ENCODE measurements around the gene TDO2. TPM values are rescaled to one million over a fixed set of nuclear protein-coding genes. Genes with fewer than 3 reads are reported as not detected.

The TDO2 gene
- total RNA-seq, 1 experiment from 2014 or later, result 12.1 TPM

- DNase-seq (ENCODE audit: low read depth), result peak; percentile 82
These were observed 49.9 kb downstream of the TDO2 start, which contains the start of gene CTSO for GRCh38 chr4:155953151-155954117. CTSO (minus strand) TSS chr4:155953866; CDS start chr4:155953847, 19 bp downstream.

DNA sequence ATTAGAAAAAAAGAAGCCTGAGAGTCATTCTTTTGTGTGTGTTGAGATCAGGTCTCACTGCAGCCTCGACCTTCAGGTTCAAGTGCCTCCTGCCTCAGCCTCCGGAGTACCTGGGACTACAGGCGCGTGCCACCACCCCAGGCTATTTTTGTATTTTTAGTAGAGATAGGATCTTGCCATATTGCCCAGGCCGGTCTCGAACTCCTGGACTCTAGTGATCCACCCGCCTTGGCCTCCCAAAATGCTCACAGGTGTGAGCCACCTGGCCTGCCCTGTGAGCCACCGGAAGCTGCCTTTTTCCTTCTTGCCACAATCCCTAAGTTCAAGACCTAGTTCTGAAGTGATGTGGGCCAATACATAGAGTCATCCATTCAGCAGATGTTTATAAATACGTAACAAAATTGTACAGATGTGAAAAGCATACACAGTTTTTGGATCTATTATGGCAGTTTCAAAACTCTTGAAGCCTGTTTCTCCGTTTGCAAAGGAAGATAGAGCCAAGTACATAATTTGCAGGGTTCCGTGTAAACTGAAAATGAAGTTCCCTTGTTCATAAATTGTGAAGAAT, 50.7 kb downstream of the TDO2 start:
- DNase-seq (ENCODE audit: low read depth), result no peak

- DNase-seq (ENCODE audit: low read depth), result no peak
These were observed 51.4 kb downstream of the TDO2 start for GRCh38 chr4:155954939-155955338.

GRCh38 chr4:155956461-155956860, 53.0 kb downstream of the TDO2 start:
- no peak for DNase-seq (ENCODE audit: low read depth)

GRCh38 chr4:155959417-155959816, 55.9 kb downstream of the TDO2 start:
- no peak for DNase-seq (ENCODE audit: low read depth)

GRCh38 chr4:155960522-155960921, 57.0 kb downstream of the TDO2 start:
- peak; percentile 72 for DNase-seq (ENCODE audit: low read depth)

DNA sequence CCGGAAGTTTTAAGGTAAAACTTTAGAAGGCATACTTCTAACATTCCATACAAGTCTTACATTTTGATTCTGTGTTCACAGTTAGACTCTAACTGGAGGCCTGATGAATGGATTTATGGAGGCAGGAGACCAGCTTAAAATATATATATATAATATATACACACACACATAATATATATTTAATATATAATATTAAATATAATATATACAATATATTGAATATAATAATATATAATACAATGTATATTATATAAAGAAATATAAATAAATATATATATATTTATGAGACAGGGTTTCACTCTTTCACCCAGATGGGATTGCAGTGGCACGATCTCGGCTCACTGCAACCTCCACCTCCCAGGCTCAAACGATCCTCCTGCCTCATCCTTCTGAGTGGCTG, 58.1 kb downstream of the TDO2 start:
- DNase-seq (ENCODE audit: low read depth), result no peak

DNA sequence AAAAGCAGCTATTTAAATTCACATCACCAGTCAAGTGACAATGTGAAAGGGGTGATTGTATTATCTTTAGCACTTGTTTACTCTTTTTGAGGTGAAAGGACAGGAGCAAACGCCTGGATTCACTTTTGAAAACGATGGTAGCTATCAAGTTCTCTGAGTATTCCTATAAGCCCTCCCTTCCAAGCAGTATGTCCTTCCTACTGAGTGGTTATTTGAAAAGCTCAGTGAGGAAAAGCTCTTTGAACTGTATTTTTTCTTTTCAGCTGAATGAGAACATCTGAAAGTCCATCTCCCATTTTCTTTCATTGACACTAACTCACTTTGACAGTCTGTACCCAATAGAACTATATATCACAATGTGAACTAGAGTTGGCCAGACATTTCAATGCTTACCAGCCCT, 59.3 kb downstream of the TDO2 start:
- DNase-seq (ENCODE audit: low read depth), result no peak

DNA sequence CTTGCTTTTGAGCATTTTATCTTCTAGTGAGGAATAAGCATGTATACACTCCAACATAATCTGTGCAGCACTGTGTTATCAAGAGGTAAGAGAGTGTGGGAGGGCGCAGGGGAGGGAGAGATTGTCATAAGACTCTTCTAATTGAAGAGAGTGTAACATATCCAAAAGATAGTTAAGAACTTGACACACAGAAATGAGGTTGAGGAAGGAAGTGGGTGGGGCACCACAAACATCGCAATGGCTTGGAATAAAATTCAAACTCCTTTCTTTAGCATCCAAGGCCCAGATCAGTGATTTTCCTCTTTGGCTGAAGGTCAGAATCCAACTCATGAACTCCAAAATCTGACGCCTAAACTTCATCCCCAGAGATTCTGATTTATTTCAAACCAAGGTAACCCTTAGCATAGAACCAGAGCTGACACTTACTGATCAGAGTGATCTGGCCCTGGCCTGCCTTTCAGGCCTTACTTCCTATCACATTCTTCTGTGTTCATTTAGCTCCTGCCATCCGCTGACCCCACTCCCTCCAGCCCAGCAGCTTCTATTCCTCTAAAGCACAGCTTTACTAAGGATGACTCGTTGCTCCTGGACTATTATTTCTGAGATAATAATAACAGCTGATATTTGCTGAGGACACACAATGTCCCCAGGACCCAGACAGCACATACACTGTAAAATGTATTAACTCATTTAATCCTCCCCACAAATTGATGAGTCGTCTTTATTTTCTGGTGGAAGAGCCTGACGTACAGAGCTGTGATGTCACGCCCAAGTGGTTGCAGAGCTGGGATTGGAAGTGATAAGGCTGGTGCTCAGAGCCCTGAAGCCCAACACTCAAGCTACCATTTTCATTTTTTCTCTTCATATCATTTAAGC, 60.8 kb downstream of the TDO2 start:
- no peak for DNase-seq (ENCODE audit: low read depth)

DNA sequence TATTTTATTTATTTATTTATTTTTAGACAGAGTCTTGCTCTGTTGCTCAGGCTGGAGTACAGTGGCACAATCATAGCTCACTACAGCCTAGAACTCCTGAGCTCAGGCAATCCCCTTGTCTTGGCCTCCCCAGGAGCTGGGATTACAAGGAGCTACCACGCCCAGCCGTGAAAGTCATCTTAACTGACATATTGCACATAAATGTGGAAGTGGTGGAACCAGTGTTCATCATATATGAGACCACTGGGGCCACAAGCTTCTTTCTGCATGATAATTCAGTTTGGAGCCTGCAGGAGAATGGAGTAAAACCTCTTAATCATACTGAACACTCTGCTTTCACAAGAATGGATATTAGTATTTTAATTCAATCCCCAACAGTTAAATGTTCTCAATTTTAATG, 62.7 kb downstream of the TDO2 start:
- no peak for DNase-seq (ENCODE audit: low read depth)

DNA sequence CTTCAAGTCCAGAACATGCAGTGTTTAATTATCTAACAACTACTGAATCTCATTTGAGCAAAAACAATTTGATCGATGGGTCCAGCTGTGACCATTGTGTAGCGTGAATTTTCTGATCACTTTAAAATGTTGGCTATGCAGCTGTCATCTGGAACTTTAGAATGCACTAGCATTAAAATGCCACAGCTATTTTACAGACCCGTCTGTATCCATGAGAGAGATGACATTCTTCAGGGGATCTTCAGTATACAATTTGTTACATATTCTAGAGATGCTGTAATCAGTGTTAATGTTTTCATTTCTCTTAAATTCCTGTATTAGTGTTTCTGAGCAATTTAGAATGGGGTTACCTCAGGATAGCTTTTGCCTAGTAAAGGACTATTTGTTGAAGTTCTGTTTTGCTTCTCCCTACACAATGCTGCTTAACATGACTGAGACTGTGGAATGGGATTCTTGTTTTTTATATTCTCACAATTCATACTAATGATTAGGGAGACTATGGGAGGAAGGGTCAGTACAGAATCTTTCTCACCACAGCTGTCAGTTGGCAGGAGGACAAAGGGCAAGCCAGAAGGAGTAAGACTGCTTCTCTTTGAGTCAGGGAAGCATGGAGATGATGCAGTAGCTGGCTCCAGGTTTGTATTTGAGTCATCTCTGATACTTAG, 63.4 kb downstream of the TDO2 start:
- no peak for DNase-seq (ENCODE audit: low read depth)

Other genes starting within 250 kb of the TDO2 start
- gene GUCY1A1, start 236.8 kb upstream of the TDO2 start, total RNA-seq (2014; rRNA removed; shearing (Covaris generic)), result not detected in 2 replicates
- 2.0 and 3.8 TPM in 2 replicates for gene GUCY1B1, start 144.7 kb upstream of the TDO2 start, total RNA-seq (2014; rRNA removed; shearing (Covaris generic))
- not detected in 2 replicates for gene ASIC5, start 37.4 kb upstream of the TDO2 start, total RNA-seq (2014; rRNA removed; shearing (Covaris generic))
- 4.7 and 5.0 TPM in 2 replicates for gene CTSO, start 50.2 kb downstream of the TDO2 start, total RNA-seq (2014; rRNA removed; shearing (Covaris generic))

All from RPMI7951 (cell line).